HL-60/S4 (cell line): ENCODE measurements around the gene FREM1.

ENCODE experiments used
- in situ Hi-C: fragments of 300-500 bp; cut with MboI; formaldehyde crosslinking; loops from 2 replicates; pipeline ENCODE4 v1.14.3; 2022; ENCODE audit warnings: low sequenced_read_pairs

FREM1 gene

GRCh38 chr9:14870090-14870489 lies 40.1 kb downstream of the FREM1 start:
- in situ Hi-C loops: no loop called here

GRCh38 chr9:14869671-14870070 lies 40.6 kb downstream of the FREM1 start:
- in situ Hi-C loops: no loop called here

GRCh38 chr9:14868772-14869583 lies 41.2 kb downstream of the FREM1 start:
- in situ Hi-C loops: no loop called here

GRCh38 chr9:14868418-14868771 lies 41.8 kb downstream of the FREM1 start:
- in situ Hi-C loops: no loop called here

GRCh38 chr9:14866200-14866749 lies 44.0 kb downstream of the FREM1 start:
- in situ Hi-C loops: no loop called here

- in situ Hi-C loops: no loop called here
Observed at GRCh38 chr9:14864309-14864708, 45.9 kb downstream of the FREM1 start.

GRCh38 chr9:14863402-14863801 lies 46.8 kb downstream of the FREM1 start:
- in situ Hi-C loops: no loop called here

- in situ Hi-C loops: no loop called here
Observed at GRCh38 chr9:14857449-14858305, 52.6 kb downstream of the FREM1 start.

- in situ Hi-C loops: no loop called here
Observed at GRCh38 chr9:14849851-14850250, 60.4 kb downstream of the FREM1 start.

- in situ Hi-C loops: no loop called here
Observed at GRCh38 chr9:14849296-14849695, 60.9 kb downstream of the FREM1 start.

GRCh38 chr9:14846871-14847311 lies 63.3 kb downstream of the FREM1 start:
- in situ Hi-C loops: no loop called here

- in situ Hi-C loops: no loop called here
Observed at GRCh38 chr9:14843163-14843562, 67.1 kb downstream of the FREM1 start.

GRCh38 chr9:14842269-14842668 lies 68.0 kb downstream of the FREM1 start:
- in situ Hi-C loops: no loop called here

- in situ Hi-C loops: no loop called here
Observed at GRCh38 chr9:14838701-14839100, 71.5 kb downstream of the FREM1 start.

GRCh38 chr9:14836885-14837284 lies 73.3 kb downstream of the FREM1 start:
- in situ Hi-C loops: no loop called here

GRCh38 chr9:14831661-14832060 lies 78.6 kb downstream of the FREM1 start:
- in situ Hi-C loops: no loop called here

- in situ Hi-C loops: no loop called here
Observed at GRCh38 chr9:14831074-14831473, 79.2 kb downstream of the FREM1 start.

GRCh38 chr9:14830057-14830456 lies 80.2 kb downstream of the FREM1 start:
- in situ Hi-C loops: no loop called here

GRCh38 chr9:14829204-14829603 lies 81.0 kb downstream of the FREM1 start:
- in situ Hi-C loops: no loop called here

- in situ Hi-C loops: no loop called here
Observed at GRCh38 chr9:14827805-14828204, 82.4 kb downstream of the FREM1 start.

GRCh38 chr9:14824481-14824880 lies 85.7 kb downstream of the FREM1 start:
- in situ Hi-C loops: no loop called here

GRCh38 chr9:14823800-14824199 lies 86.4 kb downstream of the FREM1 start:
- in situ Hi-C loops: no loop called here
